ENCODE measurements around the gene SLC22A16. TPM values are rescaled to one million over a fixed set of nuclear protein-coding genes. Genes with fewer than 3 reads are reported as not detected.

The SLC22A16 gene
- total RNA-seq, 4 donors from 2014 or later: not detected

DNA sequence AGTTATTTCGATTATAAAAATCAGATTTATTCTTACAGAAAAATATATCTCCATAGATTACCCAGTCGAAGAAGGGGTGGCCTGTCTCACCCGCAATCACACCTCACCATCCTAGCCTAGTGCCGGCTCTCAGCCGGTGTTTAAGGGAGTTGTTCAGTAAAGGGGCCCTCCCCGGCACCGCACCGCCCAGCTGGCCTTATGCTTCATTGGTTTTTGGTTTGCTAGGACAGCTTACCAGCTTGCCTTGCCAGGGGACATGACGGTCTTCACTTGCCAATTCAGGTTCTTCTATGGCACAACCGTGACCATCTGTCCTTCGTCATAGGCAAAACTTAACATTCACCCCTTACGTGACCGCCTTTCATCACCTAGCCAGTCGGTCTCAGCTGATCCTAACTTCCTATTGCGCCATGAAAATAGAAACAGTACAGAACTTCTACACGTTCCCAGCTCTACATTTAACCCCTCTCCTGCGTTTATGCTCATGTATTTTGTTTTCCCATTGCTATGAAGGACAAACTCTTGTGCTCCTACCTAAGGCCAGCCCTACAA, 44.7 kb upstream of the SLC22A16 start:
- Histone ChIP-seq H3K9me3 (no peaks in the 10 kb centered on the region), H3K27me3 (no peaks in the 10 kb centered on the region), H3K4me1 (peaks cover 0 to 8% (median 0%) of the 10 kb centered on the region in 4 donors), H3K4me3 (no peak overlapping the region), H3K27ac (no peak overlapping the region), H3K36me3 (no peaks in the 10 kb centered on the region)
- TF ChIP-seq EP300 (IDR thresholded peaks at IDR 0.05) (no peak), POLR2A (IDR thresholded peaks at IDR 0.05) (no peak)
- TF ChIP-seq, protein P1, sequence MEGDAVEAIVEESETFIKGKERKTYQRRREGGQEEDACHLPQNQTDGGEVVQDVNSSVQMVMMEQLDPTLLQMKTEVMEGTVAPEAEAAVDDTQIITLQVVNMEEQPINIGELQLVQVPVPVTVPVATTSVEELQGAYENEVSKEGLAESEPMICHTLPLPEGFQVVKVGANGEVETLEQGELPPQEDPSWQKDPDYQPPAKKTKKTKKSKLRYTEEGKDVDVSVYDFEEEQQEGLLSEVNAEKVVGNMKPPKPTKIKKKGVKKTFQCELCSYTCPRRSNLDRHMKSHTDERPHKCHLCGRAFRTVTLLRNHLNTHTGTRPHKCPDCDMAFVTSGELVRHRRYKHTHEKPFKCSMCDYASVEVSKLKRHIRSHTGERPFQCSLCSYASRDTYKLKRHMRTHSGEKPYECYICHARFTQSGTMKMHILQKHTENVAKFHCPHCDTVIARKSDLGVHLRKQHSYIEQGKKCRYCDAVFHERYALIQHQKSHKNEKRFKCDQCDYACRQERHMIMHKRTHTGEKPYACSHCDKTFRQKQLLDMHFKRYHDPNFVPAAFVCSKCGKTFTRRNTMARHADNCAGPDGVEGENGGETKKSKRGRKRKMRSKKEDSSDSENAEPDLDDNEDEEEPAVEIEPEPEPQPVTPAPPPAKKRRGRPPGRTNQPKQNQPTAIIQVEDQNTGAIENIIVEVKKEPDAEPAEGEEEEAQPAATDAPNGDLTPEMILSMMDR (IDR thresholded peaks at IDR 0.05): no peak
- WGBS, 2 donors: 85 to 88% methylated on average over 17 of the region's 17 CpGs
- no peak for DNase-seq (ENCODE audit: low spot score in 2 of 2)

DNA sequence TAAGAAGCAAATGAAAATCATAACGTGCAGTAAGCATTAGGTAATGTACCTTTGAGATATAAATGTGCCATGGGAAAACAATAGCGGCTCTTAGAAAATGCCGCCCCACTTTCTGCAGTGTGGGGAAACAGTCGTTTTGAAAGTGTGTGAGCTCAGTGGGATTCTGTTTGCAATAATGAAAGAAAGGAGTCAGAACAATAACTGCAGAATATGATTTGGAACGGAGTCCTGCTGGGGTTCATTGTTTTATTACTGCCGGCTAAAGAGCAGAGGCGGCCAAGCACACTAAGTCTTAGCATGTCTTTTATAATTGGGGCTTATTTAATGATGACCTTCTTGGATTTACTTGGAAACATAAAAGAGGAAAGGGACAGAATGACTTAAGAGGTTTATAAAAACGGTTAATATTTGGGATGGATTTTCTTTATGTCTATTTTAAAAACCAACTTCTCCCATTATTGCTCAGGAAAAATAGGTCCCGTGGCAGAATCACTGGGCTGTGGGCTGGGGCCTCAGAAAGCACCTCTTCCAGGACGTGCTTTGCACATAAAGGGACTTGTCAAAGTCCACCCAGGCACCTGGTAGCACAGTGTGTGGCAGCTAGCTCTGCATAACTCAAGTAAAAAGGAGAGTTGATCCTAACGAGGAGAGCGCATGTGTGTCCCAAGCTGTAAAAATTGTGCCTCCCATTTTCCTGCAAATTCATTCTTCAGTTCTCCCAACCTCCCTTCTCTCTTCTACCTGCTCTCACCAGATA, 44.0 kb upstream of the SLC22A16 start:
- Histone ChIP-seq H3K4me1 (peaks cover 0 to 8% (median 0%) of the 10 kb centered on the region in 4 donors), H3K27me3 (no peaks in the 10 kb centered on the region), H3K9me3 (no peaks in the 10 kb centered on the region), H3K4me3 (no peak overlapping the region), H3K27ac (no peak overlapping the region), H3K36me3 (no peaks in the 10 kb centered on the region)
- TF ChIP-seq, protein P1 (IDR thresholded peaks at IDR 0.05): no peak
- no peak for TF ChIP-seq POLR2A (IDR thresholded peaks at IDR 0.05)
- TF ChIP-seq EP300 (IDR thresholded peaks at IDR 0.05): no peak
- DNase-seq (ENCODE audit: low spot score in 2 of 2): no peak
- 35 to 40% methylated on average over 12 of the region's 12 CpGs for WGBS, 2 donors

DNA sequence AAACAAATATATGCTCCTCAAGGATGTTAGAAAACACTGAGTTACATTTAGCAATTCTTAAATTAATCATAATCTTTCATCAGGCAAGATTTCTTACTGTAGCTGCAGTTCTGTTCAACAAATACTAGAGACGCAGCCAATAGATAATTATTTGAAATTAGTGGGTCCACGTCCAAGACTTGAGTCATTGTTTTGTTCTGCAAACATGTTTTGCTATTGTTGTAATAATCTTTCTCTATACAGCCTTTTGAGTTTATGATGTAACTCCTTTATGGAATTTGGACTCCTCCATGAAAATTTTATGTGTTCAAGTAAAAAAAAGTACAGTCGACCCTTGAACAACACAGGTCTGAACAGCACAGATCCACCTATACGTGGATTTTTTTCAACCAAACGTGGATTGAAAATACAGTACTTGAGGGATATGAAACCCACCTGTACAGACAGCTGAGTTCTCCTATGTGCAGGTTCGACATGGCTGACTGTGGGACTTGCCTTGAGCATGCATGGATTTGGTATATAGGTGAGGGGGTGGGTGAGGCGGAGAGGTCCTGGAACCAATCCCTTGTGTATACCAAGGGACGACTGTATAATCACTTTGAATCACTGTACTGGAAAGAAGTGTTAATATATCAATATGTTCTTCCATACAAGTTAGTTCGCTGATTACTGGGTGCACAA, 41.3 kb upstream of the SLC22A16 start:
- H3K4me1 ChIP-seq: peaks cover 0 to 15% (median 0%) of the 10 kb centered on the region in 4 donors
- H3K27me3 ChIP-seq: no peaks in the 10 kb centered on the region
- H3K9me3 ChIP-seq: no peaks in the 10 kb centered on the region
- WGBS, 2 donors: 62 to 63% methylated on average over 9 of the region's 9 CpGs
- no peaks in the 10 kb centered on the region for H3K36me3 ChIP-seq
- TF ChIP-seq, protein P1 (IDR thresholded peaks at IDR 0.05): no peak
- TF ChIP-seq POLR2A (IDR thresholded peaks at IDR 0.05) (no peak), EP300 (IDR thresholded peaks at IDR 0.05) (no peak)
- no peak for DNase-seq (ENCODE audit: low spot score in 2 of 2)
- H3K4me3 ChIP-seq: no peak overlapping the region
- no peak overlapping the region for H3K27ac ChIP-seq

DNA sequence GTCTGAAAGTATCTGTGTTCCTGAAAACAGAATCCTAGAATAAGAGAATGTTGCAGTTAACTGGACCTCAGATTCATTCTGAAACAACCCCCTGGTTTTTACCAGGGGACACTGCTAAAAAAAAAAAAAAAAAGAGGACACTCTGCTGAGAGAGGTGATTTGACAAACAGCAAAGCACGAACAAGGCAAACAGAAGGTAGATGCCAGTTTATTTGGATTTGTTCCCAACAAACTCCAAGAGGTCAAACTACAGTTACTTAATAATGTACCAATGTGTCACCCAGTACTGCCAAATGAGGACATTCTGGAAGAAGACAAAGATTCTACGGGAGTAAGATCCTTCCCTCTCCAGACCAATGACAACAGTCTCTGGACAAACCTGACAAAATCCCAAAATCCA, 40.6 kb upstream of the SLC22A16 start:
- H3K9me3 ChIP-seq: no peaks in the 10 kb centered on the region
- no peaks in the 10 kb centered on the region for H3K27me3 ChIP-seq
- H3K4me3 ChIP-seq: no peak overlapping the region
- H3K4me1 ChIP-seq: peaks cover 0 to 18% (median 0%) of the 10 kb centered on the region in 4 donors
- no peaks in the 10 kb centered on the region for H3K36me3 ChIP-seq
- TF ChIP-seq, protein P1 (IDR thresholded peaks at IDR 0.05): no peak
- no peak for TF ChIP-seq EP300 (IDR thresholded peaks at IDR 0.05)
- TF ChIP-seq POLR2A (IDR thresholded peaks at IDR 0.05): no peak
- no peak for DNase-seq (ENCODE audit: low spot score in 2 of 2)
- no peak overlapping the region for H3K27ac ChIP-seq
- WGBS, 2 donors: 53 to 68% methylated on average over 2 of the region's 2 CpGs

DNA sequence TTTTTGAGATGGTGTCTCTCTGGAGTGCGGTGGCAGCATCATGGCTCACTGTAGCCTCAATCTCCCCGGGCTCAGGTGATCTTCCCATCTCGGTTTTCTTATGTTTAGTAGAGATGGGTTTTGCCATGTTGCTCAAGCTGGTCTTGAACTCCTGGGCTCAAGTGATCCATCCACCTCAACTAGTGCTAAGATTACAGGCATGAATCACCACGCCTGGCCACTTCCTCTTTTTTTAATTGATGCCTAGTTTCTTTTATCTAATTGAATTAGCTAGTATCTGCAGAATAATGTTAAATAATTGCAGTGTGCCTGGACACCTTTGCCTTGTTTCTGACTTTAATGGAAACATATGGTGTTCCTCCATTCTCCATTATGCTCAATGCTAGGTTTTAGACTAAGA, 38.4 kb upstream of the SLC22A16 start:
- DNase-seq (ENCODE audit: low spot score in 2 of 2): no peak
- H3K27ac ChIP-seq: no peak overlapping the region
- no peak overlapping the region for H3K4me3 ChIP-seq
- no peaks in the 10 kb centered on the region for H3K27me3 ChIP-seq
- H3K4me1 ChIP-seq: peaks cover 0 to 13% (median 0%) of the 10 kb centered on the region in 4 donors
- H3K9me3 ChIP-seq: no peaks in the 10 kb centered on the region
- WGBS, 2 donors: 78 to 80% methylated on average over 4 of the region's 4 CpGs
- TF ChIP-seq, protein P1 (IDR thresholded peaks at IDR 0.05): no peak
- TF ChIP-seq POLR2A (IDR thresholded peaks at IDR 0.05) (no peak), EP300 (IDR thresholded peaks at IDR 0.05) (no peak)
- H3K36me3 ChIP-seq: no peaks in the 10 kb centered on the region

Data from tibial nerve (tissue), 4 donors.